Spleen (tissue), 7 donors: ENCODE data around the gene STOML2.

Source experiments
- CTCF ChIP-seq, 11 experiments: fragments of 200-600 bp in 7 of 11; fragments of 450-650 bp in 4 of 11; sonication (generic) in 4 of 11; IDR thresholded peaks in 8 of 11; conservative IDR thresholded peaks in 3 of 11; 1 replicate in 7 of 11; 2 replicates in 4 of 11; pipeline versions ENCODE4 v1.4.0 to v1.8.0; 2016 to 2021; ENCODE audit warnings: antibody characterized with exemption in 11 of 11, inconsistent platforms in 4 of 11, mild to moderate bottlenecking in 1 of 11
- POLR2AphosphoS5 ChIP-seq, 3 donors: sonication (generic); formaldehyde crosslinking; IDR thresholded peaks; one replicate each; pipeline ENCODE4 v1.5.1; 2017; ENCODE audit warnings: antibody characterized with exemption in 3 of 3
- donor health status: DM: no; HTN: no; CAD: no; lungs with moderate emphysema.
- donor health status: DM: no; HTN: no; CAD: no.
- donor health status: DM: no; HTN: no; CAD: no.

DNA sequence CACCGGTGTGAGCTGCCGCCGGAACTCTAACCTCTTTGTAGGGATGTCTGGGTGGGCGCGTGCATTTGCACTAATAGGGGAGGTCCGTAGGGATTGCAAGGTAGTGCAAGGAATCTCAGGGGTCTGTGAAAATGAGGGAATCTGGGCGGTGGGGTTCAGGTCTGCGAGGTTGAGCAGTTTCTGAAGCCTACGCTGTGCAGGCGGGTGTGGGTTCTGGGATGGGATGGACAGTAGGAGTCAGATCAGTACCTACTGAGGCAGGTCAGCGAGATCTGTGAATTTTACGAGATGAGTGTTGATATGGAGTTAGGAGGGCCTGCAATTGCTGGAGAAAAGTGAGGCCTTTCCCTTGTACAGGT is 13.6 kb upstream of the STOML2 start:
- TF ChIP-seq POLR2AphosphoS5 (IDR thresholded peaks at IDR 0.05) = no peak
- no peak for TF ChIP-seq CTCF (IDR thresholded peaks at IDR 0.05 in 8 of 11, conservative IDR thresholded peaks at IDR 0.05 in 3 of 11)
